NCI-H2029 treated with DMSO at 0.1 percent for 48 hours (cell line): ENCODE results near the gene STIM1.

ENCODE experiments used
- DNase-seq: peaks from one replicate; lab custom pipeline; 2025; lab: John Stamatoyannopoulos, UW

The STIM1 gene

GRCh38 chr11:4071325-4071724 lies 215.9 kb downstream of the STIM1 start:
- no peak for DNase-seq

DNA sequence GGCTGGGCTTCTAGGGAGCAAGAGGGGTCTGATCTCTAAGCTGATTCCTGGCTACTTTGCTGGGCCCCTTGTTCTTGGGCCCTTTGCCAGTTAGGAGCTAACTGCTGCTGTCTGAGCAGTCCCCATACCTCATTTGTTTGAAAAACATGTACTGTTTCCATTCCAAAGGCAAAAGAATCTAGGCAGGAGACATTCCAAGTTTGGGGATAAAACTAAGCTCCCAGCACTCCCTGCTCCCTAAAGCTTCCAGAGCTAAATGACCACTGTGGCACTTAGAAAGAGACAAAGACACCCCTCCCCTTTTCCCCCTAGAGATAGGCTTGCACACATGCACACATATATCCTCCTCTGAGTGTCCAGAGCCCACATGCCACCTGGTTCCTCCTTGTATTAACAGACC lies 216.4 kb downstream of the STIM1 start:
- no peak for DNase-seq

DNA sequence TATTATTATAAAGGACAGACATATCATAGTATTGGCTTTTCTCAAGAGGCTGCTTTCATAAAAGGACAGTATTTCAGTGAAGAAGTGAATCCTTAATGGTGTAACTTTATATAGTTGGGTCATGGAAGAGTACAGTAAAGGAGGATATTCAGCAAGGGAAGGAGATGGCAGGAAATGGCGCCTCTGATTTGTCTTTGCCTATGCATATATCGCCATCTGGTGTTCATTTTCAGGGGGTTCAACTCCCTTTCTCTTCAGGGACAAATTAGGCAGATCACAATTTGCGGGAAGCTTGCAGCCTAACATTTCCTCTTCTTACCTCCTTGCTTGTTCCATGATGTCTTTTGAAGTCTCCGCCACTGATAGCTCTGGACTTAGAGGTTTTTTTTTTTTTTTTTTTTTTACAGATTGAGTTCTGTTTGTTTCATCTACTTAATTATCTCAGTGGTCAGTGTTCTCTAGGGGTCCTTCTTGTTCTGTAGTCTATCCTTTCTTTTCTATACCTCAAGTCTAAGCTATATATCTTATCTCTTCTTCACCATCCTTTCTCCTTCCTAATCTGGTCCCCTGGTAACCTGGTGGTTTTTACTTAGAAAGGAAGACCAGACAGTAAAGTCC lies 217.3 kb downstream of the STIM1 start:
- peak; percentile 90 for DNase-seq

DNA sequence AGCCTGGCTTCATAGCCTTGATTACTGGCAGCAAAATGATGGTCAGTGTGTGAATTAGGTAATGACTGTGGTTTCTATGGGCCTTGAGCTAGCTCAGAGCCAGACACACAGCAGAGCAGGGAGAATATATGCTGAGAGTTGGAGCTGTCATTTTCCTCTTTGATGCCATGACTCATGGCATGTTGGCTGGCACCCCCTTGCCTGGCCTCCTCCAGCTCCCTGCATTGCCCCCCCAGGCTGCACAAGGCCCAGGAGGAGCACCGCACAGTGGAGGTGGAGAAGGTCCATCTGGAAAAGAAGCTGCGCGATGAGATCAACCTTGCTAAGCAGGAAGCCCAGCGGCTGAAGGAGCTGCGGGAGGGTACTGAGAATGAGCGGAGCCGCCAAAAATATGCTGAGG lies 218.8 kb downstream of the STIM1 start:
- no peak for DNase-seq

GRCh38 chr11:4076774-4077173 lies 221.3 kb downstream of the STIM1 start:
- DNase-seq = no peak

DNA sequence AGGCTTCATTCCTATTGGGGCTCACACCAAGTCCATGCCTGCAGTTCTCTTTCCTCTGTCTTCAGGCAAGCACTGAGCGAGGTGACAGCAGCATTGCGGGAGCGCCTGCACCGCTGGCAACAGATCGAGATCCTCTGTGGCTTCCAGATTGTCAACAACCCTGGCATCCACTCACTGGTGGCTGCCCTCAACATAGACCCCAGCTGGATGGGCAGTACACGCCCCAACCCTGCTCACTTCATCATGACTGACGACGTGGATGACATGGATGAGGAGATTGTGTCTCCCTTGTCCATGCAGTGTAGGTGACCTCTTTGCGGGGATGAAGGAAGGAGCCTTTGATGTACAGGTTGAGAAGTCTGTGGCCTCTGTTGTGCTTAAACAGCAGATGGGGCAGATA lies 227.7 kb downstream of the STIM1 start:
- DNase-seq = no peak

DNA sequence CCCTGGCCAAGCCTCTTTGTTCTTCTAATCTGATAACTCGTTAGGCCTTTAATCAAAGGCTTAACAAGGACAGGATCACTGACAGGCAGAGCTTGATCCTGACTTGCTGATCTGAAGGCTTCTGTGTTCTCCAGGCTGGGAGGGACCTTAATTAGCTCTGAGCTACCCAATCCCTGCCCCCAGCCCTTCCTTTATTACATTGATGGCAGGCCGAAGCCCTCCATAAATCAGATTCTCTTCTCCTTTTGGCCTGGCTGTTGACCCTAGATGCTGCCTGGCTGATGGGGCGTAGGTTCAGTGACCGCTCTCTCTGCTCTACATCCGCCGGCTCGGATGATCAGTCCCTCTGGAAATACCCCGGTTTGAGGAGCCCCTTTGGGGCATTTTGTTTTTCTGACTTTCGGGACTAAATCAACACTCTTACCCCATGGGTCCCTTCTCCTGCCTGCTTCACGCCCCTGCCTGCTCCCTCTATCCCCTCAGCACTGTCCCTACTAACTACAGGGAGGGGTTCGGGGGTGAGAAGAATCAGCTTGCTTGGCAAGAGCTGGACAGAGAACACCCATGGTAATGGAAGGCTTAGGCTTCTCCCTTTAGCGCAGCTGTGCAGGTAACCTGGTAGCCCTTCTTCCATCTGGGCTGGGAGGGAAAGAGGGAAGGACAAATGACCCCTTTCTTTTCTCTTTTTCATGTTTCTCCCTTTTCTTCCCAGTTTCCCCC lies 229.1 kb downstream of the STIM1 start:
- DNase-seq = no peak

- DNase-seq = no peak
These were observed 230.1 kb downstream of the STIM1 start for GRCh38 chr11:4085575-4085974.

- DNase-seq = no peak
These were observed 231.3 kb downstream of the STIM1 start for GRCh38 chr11:4086575-4087353.

DNA sequence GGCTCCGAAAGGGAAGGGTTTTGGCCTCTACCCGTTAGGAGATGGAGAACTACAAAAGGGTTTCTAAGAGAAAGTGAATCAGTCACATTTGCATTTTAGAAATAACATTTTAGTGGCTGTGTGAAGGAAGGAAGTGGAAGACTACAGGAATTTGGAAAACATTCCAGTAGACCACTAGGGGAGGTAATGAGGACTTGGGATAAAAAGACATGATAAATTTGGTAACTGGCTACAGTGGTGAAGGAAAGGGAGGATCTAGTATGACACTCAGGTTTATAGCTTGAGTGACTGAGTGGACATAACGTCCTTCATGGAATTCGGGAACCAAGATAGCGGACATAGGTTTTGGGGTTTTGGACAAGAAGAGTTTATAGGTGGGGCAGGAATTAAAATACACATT lies 232.1 kb downstream of the STIM1 start:
- no peak for DNase-seq

DNA sequence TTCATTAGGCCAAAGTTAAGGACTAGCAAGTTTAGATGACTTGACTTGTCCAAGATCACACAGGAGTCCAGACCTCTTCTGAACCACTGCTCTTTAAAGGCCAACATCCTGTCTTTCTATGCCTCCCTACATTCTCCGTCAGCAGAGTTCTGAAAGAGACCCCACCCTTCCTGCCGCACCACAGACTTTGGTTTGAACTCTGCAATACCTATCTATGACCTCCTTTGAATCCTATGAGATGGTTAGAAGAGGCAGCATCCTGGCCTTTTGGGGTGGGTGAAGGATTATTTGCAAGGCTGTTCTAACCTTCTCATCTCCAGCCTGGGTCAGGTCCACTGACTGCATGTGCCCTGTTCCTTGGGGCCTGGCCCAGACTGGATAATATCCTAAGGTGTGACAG lies 234.8 kb downstream of the STIM1 start:
- DNase-seq = no peak

DNA sequence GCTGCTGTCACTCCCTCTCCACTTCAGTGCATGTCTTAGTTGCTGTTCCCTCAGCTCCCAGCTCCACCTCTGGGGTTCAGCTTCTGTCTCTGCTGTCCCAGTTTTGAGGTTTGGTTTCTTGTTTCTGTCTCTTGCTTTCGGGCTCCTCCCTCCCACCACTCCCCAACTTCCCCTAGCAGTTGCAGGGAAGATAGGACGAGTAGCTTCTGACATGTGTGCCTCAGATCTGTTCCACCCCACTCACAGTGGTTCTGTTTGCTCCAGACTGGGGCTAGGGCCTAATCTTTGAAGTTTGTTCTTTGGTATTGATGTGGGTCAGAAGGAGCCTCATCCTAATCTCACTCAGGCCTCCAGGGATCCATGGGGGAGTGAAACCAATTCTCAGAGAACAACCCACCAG lies 236.6 kb downstream of the STIM1 start:
- no peak for DNase-seq

DNA sequence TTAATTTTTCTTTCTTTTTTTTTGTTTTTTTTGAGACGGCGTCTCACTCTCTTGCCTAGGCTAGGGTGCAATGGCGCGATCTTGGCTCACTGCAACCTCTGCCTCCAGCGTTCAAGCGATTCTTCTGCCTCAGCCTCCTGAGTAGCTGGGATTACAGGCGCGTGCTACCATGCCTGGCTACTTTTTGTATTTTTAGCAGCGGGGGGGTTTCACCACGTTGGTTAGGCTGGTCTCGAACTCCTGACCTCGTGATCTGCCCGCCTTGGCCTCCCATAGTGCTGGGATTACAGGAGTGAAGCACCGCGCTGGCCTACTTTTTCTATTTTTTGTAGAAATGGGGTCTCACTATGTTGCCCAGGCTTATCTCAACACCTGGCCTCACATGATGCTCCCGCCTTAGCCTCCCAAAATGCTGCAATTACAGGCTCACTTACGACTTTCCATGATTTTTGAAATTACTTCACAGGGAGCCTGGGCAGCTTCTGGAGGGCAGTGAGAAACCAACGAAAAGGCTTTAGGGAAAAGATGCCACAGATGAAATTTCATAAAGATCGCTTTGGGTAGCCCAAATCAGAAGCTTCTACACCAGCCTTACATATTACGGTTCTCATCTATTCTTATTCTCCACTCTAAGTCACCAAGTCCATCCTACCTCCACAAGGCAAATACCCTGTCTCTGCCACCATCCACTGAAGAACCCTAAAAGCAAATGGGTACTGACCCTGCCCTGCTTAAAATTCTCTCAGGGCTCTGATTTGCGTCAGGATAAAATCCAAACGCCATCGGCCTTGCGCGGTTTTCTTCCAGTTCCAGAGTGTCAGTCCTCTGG lies 238.3 kb downstream of the STIM1 start:
- no peak for DNase-seq

- DNase-seq = peak; percentile 87
These were observed 239.2 kb downstream of the STIM1 start, which contains the start of gene RRM1 for GRCh38 chr11:4094348-4095291. RRM1 (plus strand) TSS chr11:4094799; CDS start chr11:4095013, 214 bp downstream.

GRCh38 chr11:4095509-4096230 lies 240.2 kb downstream of the STIM1 start:
- DNase-seq = no peak

GRCh38 chr11:4098026-4098621 lies 242.7 kb downstream of the STIM1 start:
- no peak for DNase-seq

GRCh38 chr11:4102711-4103110 lies 247.2 kb downstream of the STIM1 start:
- no peak for DNase-seq

DNA sequence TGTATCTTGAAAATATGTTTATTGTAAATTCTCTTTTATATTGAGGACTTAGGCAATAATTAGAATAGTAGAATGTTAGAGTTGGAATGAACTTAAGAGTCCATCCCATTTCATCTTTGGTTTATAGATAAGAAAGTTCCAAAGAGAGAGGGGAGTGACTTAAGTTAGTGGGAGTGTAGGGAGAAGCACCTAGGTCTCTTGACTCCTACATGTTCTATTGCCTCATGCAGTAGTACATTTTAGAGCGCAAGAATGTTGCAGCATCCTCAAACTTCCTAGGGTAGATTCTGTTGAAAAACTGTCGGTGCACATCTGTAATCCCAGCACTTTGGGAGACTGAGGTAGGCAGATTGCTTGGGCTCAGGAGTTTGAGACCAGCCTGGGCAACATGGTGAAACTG lies 247.8 kb downstream of the STIM1 start:
- DNase-seq = no peak

- no peak for DNase-seq
These were observed 250.5 kb downstream of the STIM1 start for GRCh38 chr11:4105916-4106315.

DNA sequence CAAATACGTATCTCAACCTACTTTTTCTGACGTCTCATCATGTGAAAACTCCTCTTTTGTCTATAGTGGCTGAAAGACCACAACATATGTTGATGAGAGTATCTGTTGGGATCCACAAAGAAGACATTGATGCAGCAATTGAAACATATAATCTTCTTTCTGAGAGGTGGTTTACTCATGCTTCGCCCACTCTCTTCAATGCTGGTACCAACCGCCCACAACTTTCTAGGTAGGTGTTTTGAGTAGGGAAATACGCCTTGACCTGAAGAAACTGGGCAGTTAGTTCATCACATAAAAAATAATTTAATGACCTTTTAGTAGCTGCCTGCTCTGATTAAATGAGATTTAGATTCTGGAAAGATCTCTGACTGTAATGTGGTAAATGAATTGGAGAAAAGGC lies 256.4 kb downstream of the STIM1 start:
- no peak for DNase-seq
